OCI-LY3 (cell line): Measurements from ENCODE around the gene HHAT.

ENCODE experiments used
- H2AFZ ChIP-seq: fragments of 200-600, 300-600 bp; shearing (Covaris generic); 2 replicates; pipeline ENCODE4 v1.6.0; 2014; ENCODE audit warnings: antibody characterized with exemption, low read depth, low read length
- H3K27ac ChIP-seq: fragments of 200-600, 300-600 bp; sonication (generic); 2 replicates; pipeline ENCODE4 v1.5.1; 2014; ENCODE audit warnings: mild to moderate bottlenecking, low read length, moderate library complexity, mixed read lengths
- H3K27me3 ChIP-seq: fragments of 200-600, 300-600 bp; sonication (generic); 2 replicates; pipeline ENCODE4 v1.6.1; 2014; ENCODE audit warnings: low read depth, low read length, mixed read lengths
- H3K36me3 ChIP-seq: fragments of 200-600, 300-600 bp; sonication (generic); replicated peaks from 2 replicates; pipeline ENCODE3; 2014; ENCODE audit warnings: low read depth, low read length, mixed read lengths
- H3K4me1 ChIP-seq: fragments of 300-600, 200-600 bp; sonication (generic); 2 replicates; pipeline ENCODE4 v1.6.1; 2014; ENCODE audit warnings: low read length, mixed read lengths
- H3K4me2 ChIP-seq: fragments of 200-600, 300-600 bp; sonication (generic); 2 replicates; pipeline ENCODE4 v1.6.1; 2014; ENCODE audit warnings: low read length, mixed read lengths
- H3K4me3 ChIP-seq: fragments of 300-600, 200-600 bp; sonication (generic); 2 replicates; pipeline ENCODE4 v1.5.1; 2014; ENCODE audit warnings: antibody characterized with exemption, mild to moderate bottlenecking, low read length, moderate library complexity
- H3K79me2 ChIP-seq: fragments of 300-600, 200-600 bp; shearing (Covaris generic); 2 replicates; pipeline ENCODE4 v1.6.1; 2014; ENCODE audit warnings: mild to moderate bottlenecking, low read length, mixed read lengths
- H3K9ac ChIP-seq: fragments of 300-600, 200-600 bp; shearing (Covaris generic); 2 replicates; pipeline ENCODE4 v1.6.0; 2014; ENCODE audit warnings: mild to moderate bottlenecking, low read length, moderate library complexity
- H3K9me3 ChIP-seq: fragments of 200-600, 300-600 bp; shearing (Covaris generic); 2 replicates; pipeline ENCODE4 v1.6.1; 2014; ENCODE audit warnings: low read length, mixed read lengths; ENCODE audit not compliant: insufficient read depth
- H4K20me1 ChIP-seq: fragments of 200-600, 300-600 bp; sonication (generic); 2 replicates; pipeline ENCODE4 v1.6.1; 2016; ENCODE audit warnings: low read length, mixed read lengths; ENCODE audit not compliant: insufficient read depth
- EZH2phosphoT487 ChIP-seq: fragments of 200-600 bp; shearing (Covaris generic); IDR thresholded peaks from 2 replicates; pipeline ENCODE4 v1.6.1; 2018; ENCODE audit warnings: antibody characterized with exemption, mixed run types, low read depth
- TF ChIP-seq, protein P1 (sequence below): fragments of 200-600, 300-600 bp; sonication (generic); IDR thresholded peaks from 2 replicates; pipeline ENCODE4 v1.5.1; 2014; ENCODE audit warnings: antibody characterized with exemption, low read length, low read depth

Gene HHAT

DNA sequence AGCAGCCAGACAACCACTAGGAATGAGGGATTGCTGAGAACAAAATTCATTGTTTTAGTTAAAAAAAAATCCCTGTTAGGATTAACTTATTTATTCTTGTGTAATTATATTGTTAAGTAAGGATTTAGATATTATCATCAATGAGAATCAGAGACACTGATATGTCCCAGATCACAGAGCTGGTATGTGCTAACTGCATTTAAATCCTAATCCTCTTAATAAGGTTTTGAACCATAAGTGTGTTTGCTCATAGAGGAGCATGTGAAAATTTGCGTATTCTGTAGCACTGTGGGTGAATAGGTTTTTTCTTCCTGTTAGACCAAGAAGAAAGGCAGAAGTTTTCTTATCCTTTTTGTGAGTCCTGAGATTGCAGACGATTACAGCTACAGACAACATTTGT lies 147.1 kb downstream of the HHAT start:
- 0 out of 2 replicates have a peak, but pooled peaks cover 6% of the 10 kb centered on the region for H3K27me3 ChIP-seq
- H3K9me3 ChIP-seq = no peaks in the 10 kb centered on the region
- H3K36me3 ChIP-seq = no peaks in the 10 kb centered on the region
- no peak overlapping the region for H3K9ac ChIP-seq
- no peak overlapping the region for H2AFZ ChIP-seq
- no peak for TF ChIP-seq EZH2phosphoT487
- TF ChIP-seq, protein P1, sequence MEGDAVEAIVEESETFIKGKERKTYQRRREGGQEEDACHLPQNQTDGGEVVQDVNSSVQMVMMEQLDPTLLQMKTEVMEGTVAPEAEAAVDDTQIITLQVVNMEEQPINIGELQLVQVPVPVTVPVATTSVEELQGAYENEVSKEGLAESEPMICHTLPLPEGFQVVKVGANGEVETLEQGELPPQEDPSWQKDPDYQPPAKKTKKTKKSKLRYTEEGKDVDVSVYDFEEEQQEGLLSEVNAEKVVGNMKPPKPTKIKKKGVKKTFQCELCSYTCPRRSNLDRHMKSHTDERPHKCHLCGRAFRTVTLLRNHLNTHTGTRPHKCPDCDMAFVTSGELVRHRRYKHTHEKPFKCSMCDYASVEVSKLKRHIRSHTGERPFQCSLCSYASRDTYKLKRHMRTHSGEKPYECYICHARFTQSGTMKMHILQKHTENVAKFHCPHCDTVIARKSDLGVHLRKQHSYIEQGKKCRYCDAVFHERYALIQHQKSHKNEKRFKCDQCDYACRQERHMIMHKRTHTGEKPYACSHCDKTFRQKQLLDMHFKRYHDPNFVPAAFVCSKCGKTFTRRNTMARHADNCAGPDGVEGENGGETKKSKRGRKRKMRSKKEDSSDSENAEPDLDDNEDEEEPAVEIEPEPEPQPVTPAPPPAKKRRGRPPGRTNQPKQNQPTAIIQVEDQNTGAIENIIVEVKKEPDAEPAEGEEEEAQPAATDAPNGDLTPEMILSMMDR = no peak
- no peak overlapping the region for H3K4me2 ChIP-seq
- no peak overlapping the region for H3K4me3 ChIP-seq
- no peaks in the 10 kb centered on the region for H4K20me1 ChIP-seq
- H3K27ac ChIP-seq = no peak overlapping the region
- no peaks in the 10 kb centered on the region for H3K4me1 ChIP-seq
- no peaks in the 10 kb centered on the region for H3K79me2 ChIP-seq

DNA sequence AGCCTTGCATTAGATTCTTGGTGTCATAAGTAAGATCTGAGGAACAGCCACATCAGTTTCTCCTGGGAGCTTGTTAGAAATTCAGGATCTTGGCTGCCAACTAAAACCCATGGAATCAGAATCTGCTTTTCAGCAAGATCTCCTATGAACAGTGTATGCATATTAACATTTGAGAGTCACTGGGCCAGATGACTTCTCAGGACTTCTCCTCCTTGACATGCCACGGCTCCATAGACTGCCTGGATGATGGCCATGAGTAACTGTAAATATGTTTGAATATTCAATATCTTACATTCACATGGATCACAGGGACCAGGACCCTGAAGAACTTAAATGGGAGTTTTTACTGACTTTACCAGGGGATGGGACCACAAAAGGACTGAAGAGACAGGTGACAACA lies 148.0 kb downstream of the HHAT start:
- Histone ChIP-seq H4K20me1 (no peaks in the 10 kb centered on the region), H3K4me3 (no peak overlapping the region), H3K36me3 (no peaks in the 10 kb centered on the region), H3K79me2 (no peaks in the 10 kb centered on the region), H2AFZ (no peak overlapping the region), H3K9me3 (no peaks in the 10 kb centered on the region), H3K27ac (no peak overlapping the region), H3K9ac (no peak overlapping the region), H3K27me3 (0 out of 2 replicates have a peak, but pooled peaks cover 3% of the 10 kb centered on the region), H3K4me2 (no peak overlapping the region), H3K4me1 (no peaks in the 10 kb centered on the region)
- TF ChIP-seq, protein P1 = no peak
- TF ChIP-seq EZH2phosphoT487 = no peak

DNA sequence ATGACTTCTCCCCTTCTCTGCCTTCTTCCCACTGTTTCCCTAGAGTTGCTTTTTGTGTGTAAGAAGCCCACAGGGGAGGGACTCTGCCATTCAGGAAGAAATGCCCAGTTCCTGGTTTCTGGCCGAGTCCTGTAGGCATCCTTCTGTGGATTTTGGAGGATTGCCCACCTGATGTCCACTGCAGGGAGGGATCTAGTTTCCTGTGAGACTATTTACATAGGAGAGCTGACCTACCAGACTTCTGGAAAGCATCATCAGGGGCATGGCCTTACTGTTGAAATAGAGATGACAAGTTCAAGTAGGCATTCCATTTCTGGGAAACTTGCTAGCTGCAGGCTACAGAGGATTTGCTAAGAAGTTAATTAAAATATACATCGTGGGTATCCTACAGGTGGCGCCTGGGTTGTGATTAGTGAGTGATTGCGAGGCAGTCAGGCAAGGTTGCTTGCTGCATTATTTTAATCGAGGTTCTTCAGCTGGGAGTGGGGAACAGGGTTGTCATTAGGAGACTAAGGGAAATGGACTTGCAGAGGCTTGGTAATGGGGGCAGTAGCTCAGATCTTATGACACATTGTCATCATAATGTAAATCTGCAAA lies 148.7 kb downstream of the HHAT start:
- no peak overlapping the region for H3K4me3 ChIP-seq
- no peaks in the 10 kb centered on the region for H3K36me3 ChIP-seq
- H3K27ac ChIP-seq = no peak overlapping the region
- 0 out of 2 replicates have a peak, but pooled peaks cover 3% of the 10 kb centered on the region for H3K27me3 ChIP-seq
- TF ChIP-seq, protein P1 = peak; percentile 25
- no peak for TF ChIP-seq EZH2phosphoT487
- H3K9me3 ChIP-seq = no peaks in the 10 kb centered on the region
- no peak overlapping the region for H3K9ac ChIP-seq
- H2AFZ ChIP-seq = no peak overlapping the region
- no peaks in the 10 kb centered on the region for H3K79me2 ChIP-seq
- no peaks in the 10 kb centered on the region for H4K20me1 ChIP-seq
- no peak overlapping the region for H3K4me2 ChIP-seq
- no peaks in the 10 kb centered on the region for H3K4me1 ChIP-seq

DNA sequence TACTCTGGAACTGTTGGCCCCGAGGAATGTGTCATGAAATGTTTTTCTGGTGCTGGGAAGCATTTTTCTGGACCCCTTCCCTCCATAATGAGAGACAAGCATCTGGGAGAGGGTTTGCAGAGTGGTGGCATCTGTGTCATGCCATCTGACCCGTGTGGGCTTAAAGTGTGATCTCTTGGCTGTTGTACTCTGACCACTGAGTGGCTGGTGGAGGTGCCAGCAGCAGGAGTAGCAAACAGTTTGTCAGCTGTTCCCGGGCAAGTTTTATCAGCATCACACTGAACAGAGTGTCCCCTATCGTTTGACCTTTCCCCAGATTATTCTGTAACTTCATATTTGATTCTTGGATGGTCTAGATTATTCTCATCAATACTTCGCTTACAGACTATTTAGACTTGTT lies 150.1 kb downstream of the HHAT start:
- TF ChIP-seq, protein P1 = no peak
- no peak for TF ChIP-seq EZH2phosphoT487
- no peaks in the 10 kb centered on the region for H4K20me1 ChIP-seq
- H3K4me2 ChIP-seq = no peak overlapping the region
- H3K27me3 ChIP-seq = no peaks in the 10 kb centered on the region
- no peaks in the 10 kb centered on the region for H3K9me3 ChIP-seq
- no peak overlapping the region for H3K27ac ChIP-seq
- H3K9ac ChIP-seq = no peak overlapping the region
- no peak overlapping the region for H3K4me3 ChIP-seq
- H2AFZ ChIP-seq = no peak overlapping the region
- no peaks in the 10 kb centered on the region for H3K4me1 ChIP-seq
- H3K36me3 ChIP-seq = no peaks in the 10 kb centered on the region
- no peaks in the 10 kb centered on the region for H3K79me2 ChIP-seq
